Measurements from ENCODE around the gene ZNF345.

- TF ChIP-seq, protein P1, sequence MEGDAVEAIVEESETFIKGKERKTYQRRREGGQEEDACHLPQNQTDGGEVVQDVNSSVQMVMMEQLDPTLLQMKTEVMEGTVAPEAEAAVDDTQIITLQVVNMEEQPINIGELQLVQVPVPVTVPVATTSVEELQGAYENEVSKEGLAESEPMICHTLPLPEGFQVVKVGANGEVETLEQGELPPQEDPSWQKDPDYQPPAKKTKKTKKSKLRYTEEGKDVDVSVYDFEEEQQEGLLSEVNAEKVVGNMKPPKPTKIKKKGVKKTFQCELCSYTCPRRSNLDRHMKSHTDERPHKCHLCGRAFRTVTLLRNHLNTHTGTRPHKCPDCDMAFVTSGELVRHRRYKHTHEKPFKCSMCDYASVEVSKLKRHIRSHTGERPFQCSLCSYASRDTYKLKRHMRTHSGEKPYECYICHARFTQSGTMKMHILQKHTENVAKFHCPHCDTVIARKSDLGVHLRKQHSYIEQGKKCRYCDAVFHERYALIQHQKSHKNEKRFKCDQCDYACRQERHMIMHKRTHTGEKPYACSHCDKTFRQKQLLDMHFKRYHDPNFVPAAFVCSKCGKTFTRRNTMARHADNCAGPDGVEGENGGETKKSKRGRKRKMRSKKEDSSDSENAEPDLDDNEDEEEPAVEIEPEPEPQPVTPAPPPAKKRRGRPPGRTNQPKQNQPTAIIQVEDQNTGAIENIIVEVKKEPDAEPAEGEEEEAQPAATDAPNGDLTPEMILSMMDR (IDR thresholded peaks at IDR 0.05) = no peak
- no peak for TF ChIP-seq EP300 (IDR thresholded peaks at IDR 0.05)
- no peak for TF ChIP-seq POLR2A (IDR thresholded peaks at IDR 0.05)
Measured at GRCh38 chr19:36918090-36918489, 67.4 kb downstream of the ZNF345 start.

Measured in tibial nerve (tissue), 4 donors.